NCI-H2196 (cell line): ENCODE measurements around the gene LTC4S.
"Not testable (repeated sequence)": the region's sequence is repeated elsewhere in the genome, so short reads cannot be mapped to it uniquely, and the experiment has no call there.

Experiments used
- DNase-seq: peaks from one replicate; lab custom pipeline; 2025; ENCODE audit not compliant: unreplicated experiment; lab: John Stamatoyannopoulos, UW

Gene LTC4S

GRCh38 chr5:179769271-179769670, 24.5 kb upstream of the LTC4S start:
- no peak for DNase-seq

GRCh38 chr5:179769796-179770195, 24.0 kb upstream of the LTC4S start:
- DNase-seq = no peak

GRCh38 chr5:179771311-179771895, 22.4 kb upstream of the LTC4S start:
- no peak for DNase-seq

- no peak for DNase-seq
Measured at GRCh38 chr5:179772351-179772750, 21.4 kb upstream of the LTC4S start.

- no peak for DNase-seq
Measured at GRCh38 chr5:179773686-179774040, 20.1 kb upstream of the LTC4S start.

- DNase-seq = no peak
Measured at GRCh38 chr5:179774442-179774841, 19.3 kb upstream of the LTC4S start.

GRCh38 chr5:179776411-179776938, 17.3 kb upstream of the LTC4S start:
- DNase-seq = no peak

- no peak for DNase-seq
Measured at GRCh38 chr5:179777456-179777855, 16.3 kb upstream of the LTC4S start.

- no peak for DNase-seq
Measured at GRCh38 chr5:179777909-179778308, 15.9 kb upstream of the LTC4S start.

GRCh38 chr5:179778591-179778990, 15.2 kb upstream of the LTC4S start:
- no peak for DNase-seq

GRCh38 chr5:179779826-179780225, 14.0 kb upstream of the LTC4S start:
- no peak for DNase-seq

- no peak for DNase-seq
Measured at GRCh38 chr5:179780362-179780761, 13.4 kb upstream of the LTC4S start.

GRCh38 chr5:179781846-179782245, 11.9 kb upstream of the LTC4S start:
- no peak for DNase-seq

- no peak for DNase-seq
Measured at GRCh38 chr5:179783128-179783527, 10.7 kb upstream of the LTC4S start.

- DNase-seq = no peak
Measured at GRCh38 chr5:179786861-179787260, 6.9 kb upstream of the LTC4S start.

GRCh38 chr5:179788193-179788854, 5.5 kb upstream of the LTC4S start:
- DNase-seq = no peak

GRCh38 chr5:179789278-179789677, 4.5 kb upstream of the LTC4S start:
- not testable (repeated sequence) for DNase-seq

- DNase-seq = no peak
Measured at GRCh38 chr5:179791881-179792611, 1.7 kb upstream of the LTC4S start.

- DNase-seq = no peak
Measured at GRCh38 chr5:179792612-179793467, 946 bp upstream of the LTC4S start.

- no peak for DNase-seq
Measured at GRCh38 chr5:179794171-179794570, 385 bp downstream of the LTC4S start.

- DNase-seq = no peak
Measured at GRCh38 chr5:179794575-179794974, 789 bp downstream of the LTC4S start.
